ENCODE data around the gene SEC22B.
A peak's percentile ranks its signal among the peaks of the same experiment; 100 is the strongest.
"Not testable (repeated sequence)": the region's sequence is repeated elsewhere in the genome, so short reads cannot be mapped to it uniquely, and the experiment has no call there.

Gene SEC22B

GRCh38 chr1:120144626-120145025, 31.7 kb downstream of the SEC22B start:
- DNase-seq, result not testable (repeated sequence)

- DNase-seq, result not testable (repeated sequence)
Observed at GRCh38 chr1:120144169-120144568, 32.2 kb downstream of the SEC22B start.

DNA sequence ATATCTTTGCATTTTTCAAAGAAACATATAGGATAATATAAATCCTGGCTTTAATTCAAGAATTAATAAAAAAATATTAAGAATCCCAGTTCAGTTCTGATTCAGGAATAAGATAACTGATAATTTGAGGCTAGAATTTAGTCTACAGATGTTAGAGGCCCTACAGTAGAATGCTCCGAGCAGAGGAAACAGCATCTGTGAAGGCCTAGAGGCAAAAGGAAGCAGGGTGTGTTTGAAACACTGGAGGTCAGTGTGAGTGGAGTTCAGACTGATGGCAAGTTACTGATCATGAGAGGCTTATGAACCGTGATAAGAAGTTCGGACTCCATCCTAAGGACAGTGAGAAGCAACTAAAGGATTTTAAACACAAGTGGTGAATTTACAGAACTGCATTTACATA, 33.0 kb downstream of the SEC22B start:
- DNase-seq, result not testable (repeated sequence)

DNA sequence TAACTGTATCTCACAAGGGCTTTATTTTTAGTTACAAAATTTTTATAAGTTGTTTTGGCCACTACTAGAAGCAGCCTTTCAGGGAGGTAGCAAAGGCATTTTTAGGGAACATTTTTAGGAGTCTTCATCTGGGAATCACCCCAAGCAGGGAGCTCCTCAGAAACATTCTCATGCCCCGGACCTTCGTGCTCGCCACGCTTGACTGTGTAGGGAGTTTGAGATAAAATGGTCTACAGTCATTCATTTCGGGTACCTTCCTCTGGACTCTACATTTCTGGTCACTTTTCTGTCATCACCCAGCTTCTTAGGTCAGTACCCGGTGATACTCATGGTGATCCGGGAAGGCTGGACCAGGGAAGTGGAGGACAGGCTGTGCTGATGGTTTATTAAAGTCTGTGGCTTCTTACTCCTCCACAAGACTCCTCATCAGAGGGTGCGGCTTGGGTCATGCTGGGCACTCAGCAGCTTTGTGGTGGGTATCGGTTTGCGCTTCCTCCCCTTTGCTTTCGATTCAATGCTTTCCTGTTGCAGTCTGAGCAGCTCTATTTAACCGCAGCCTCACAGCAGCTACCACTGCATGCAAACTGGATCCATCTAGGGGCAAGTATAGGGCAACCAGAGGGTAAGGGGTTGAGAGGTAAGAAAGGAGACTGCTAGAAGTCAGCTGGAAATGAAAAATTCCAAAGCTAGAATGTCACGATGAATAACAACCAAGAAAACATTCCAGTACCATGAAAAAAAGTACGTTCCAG, 33.6 kb downstream of the SEC22B start:
- peak; percentile 75 for DNase-seq

GRCh38 chr1:120141865-120142264, 34.5 kb downstream of the SEC22B start:
- DNase-seq, result not testable (repeated sequence)

GRCh38 chr1:120140656-120141265, 35.6 kb downstream of the SEC22B start:
- not testable (repeated sequence) for DNase-seq

- not testable (repeated sequence) for DNase-seq
Observed at GRCh38 chr1:120136086-120136485, 40.2 kb downstream of the SEC22B start.

- DNase-seq, result not testable (repeated sequence)
Observed at GRCh38 chr1:120133928-120134325, 42.4 kb downstream of the SEC22B start.

DNA sequence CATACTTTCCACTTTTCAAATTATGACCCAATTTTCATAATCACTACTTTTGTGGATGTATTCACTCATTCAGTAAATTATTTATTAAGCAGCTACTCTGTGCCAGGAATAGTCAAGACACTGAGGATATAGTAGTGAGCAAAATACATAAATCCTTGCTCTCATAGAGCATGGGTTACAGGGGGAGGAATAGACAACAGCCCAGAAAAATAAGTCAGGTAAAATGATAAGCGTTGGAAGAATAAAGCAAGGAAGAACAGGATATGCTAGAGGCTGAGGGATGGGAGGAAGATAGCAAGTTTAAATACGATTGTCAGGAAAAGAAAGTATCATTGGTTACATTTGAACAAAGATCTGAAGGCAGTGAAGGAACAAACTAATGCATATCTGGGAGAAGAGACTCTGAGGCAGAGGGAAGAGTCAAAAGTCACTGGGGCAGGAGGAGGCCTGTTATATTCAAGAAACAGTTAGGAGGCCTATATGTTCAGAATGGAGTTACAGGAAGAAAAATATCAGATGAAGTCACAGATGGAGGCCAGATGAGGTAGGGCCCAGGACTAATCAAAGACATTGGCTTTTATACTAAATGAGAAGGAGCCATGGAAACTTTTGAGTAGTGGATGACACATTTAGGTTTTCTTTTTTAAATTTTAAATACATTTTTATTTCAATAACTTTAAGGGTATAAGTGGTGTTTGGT, 42.9 kb downstream of the SEC22B start:
- DNase-seq, result no peak

GRCh38 chr1:120132406-120132763, 43.9 kb downstream of the SEC22B start:
- not testable (repeated sequence) for DNase-seq

DNA sequence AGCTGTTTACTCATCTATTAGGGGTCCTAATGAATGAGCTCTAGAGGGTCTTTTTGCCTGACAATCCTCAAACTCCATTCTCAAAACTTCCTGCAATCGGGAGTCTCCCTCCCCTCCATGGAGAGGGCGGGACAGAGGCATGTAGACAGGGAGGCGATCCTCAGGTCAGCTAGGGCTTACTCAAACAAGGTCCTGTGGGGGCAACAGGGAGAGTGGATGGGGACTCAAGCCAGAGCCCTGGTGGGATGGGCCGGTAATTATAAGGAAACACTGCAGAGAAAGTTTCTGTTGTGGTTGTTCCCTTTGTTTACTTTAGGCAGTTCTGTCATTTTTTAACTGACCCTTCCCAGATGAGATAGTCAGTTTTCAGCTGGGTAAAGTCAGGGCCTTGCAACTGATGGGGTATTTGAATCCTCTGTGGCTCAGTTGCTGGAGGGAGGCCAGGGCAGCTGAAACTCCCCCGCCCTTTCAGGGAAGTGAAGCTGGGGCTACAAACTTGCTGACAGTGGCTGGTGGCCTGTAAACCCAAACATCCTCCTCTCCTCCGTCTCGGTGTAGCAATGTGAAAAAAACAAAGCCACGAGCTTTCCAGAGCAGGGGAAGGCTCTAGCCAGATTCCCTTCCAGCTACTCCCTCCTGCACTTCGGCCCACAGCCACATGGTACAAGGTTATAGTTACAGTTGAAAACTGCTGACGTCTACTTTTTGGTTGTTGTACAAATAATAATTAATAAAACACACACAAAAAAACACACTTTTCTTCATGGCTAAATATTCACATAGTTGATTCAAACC, 44.5 kb downstream of the SEC22B start:
- DNase-seq, result not testable (repeated sequence)

GRCh38 chr1:120127921-120128320, 48.4 kb downstream of the SEC22B start:
- DNase-seq, result not testable (repeated sequence)

DNA sequence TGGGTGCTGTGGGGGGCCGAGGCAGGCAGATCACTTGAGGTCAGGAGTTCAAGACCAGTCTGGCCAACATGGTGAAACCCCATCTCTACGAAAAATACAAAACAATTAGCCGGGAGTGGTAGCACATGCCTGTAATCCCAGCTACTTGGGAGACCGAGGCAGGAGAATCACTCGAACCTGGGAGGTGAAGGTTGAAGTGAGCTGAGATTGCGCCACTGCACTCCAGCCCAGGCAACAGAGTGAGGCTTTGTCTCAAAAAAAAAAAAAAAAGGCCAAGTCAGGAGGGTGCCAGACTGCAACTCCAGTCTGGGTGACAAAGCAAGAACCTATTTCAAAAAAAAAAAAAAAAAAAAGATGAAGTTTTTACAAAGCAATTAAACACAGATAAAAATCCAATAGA, 50.1 kb downstream of the SEC22B start:
- not testable (repeated sequence) for DNase-seq

GRCh38 chr1:120124628-120125027, 51.7 kb downstream of the SEC22B start:
- not testable (repeated sequence) for DNase-seq

- not testable (repeated sequence) for DNase-seq
Observed at GRCh38 chr1:120123813-120124510, 52.4 kb downstream of the SEC22B start.

- not testable (repeated sequence) for DNase-seq
Observed at GRCh38 chr1:120122262-120122893, 53.9 kb downstream of the SEC22B start.

- not testable (repeated sequence) for DNase-seq
Observed at GRCh38 chr1:120121830-120122229, 54.5 kb downstream of the SEC22B start.

DNA sequence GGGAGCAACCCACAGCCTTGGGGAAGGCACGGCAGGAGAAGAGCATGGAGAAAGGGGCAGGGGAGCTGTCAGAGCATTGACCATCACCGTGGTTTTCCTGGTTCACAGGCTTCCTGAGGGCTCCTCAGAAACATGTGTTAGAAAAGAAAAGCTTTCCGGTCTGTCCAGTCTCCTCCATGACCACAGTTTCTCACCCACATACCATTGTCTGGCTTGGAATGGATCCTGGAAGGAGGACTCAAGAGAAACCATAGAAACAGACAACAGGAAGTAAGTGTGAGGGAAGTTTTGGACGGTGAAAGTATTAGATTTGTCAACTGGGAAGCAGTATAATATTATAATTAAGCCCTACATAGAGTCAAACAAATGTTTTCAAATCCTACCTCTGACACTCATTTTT, 55.8 kb downstream of the SEC22B start:
- DNase-seq, result not testable (repeated sequence)

GRCh38 chr1:120117371-120118177, 58.7 kb downstream of the SEC22B start:
- not testable (repeated sequence) for DNase-seq

DNA sequence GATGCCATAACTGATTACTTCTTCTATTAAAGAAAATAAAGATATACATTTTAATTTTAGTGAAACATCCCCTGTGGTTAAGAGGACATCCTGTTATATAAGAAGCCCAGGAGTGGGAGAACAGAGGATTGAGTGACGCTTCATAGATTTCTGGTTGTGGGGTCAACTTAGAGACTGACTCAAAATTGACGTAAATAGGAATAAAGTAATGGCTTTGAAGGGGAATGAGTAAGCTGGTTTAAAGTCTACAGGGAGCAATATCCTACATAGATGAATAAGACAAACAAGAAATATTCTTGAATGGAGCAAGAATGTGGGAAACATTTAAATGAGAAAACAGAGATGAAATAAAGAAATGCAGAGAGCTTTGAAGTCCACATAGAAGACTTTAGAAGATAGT, 60.2 kb downstream of the SEC22B start:
- DNase-seq, result not testable (repeated sequence)

- DNase-seq, result not testable (repeated sequence)
Observed at GRCh38 chr1:120113134-120113533, 63.2 kb downstream of the SEC22B start.

All from CD4-positive, alpha-beta T cell treated with Interleukin-21 for 1 hour (primary cell).